CD4-positive, alpha-beta T cell treated with Interleukin-6 for 4 hours (primary cell): ENCODE measurements around the gene PCDHGA5.
A peak's percentile ranks its signal among the peaks of the same experiment; 100 is the strongest.
"Not testable (repeated sequence)": the region's sequence is repeated elsewhere in the genome, so short reads cannot be mapped to it uniquely, and the experiment has no call there.

Experiments
- DNase-seq: peaks from one replicate; pipeline ENCODE4 v3.0.0-alpha.2; 2020; ENCODE audit warnings: mixed read lengths

Gene PCDHGA5

DNA sequence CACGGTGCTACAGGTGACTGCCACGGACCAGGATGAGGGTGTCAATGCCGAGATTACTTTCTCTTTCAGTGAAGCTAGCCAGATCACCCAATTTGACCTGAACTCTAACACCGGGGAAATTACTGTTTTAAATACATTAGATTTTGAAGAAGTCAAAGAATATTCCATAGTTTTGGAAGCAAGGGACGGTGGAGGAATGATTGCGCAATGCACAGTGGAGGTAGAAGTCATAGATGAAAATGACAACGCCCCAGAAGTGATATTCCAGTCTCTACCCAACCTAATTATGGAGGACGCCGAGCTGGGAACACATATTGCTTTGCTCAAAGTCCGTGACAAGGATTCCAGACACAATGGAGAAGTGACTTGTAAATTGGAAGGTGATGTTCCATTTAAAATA is 24.7 kb downstream of the PCDHGA5 start:
- no peak for DNase-seq

DNA sequence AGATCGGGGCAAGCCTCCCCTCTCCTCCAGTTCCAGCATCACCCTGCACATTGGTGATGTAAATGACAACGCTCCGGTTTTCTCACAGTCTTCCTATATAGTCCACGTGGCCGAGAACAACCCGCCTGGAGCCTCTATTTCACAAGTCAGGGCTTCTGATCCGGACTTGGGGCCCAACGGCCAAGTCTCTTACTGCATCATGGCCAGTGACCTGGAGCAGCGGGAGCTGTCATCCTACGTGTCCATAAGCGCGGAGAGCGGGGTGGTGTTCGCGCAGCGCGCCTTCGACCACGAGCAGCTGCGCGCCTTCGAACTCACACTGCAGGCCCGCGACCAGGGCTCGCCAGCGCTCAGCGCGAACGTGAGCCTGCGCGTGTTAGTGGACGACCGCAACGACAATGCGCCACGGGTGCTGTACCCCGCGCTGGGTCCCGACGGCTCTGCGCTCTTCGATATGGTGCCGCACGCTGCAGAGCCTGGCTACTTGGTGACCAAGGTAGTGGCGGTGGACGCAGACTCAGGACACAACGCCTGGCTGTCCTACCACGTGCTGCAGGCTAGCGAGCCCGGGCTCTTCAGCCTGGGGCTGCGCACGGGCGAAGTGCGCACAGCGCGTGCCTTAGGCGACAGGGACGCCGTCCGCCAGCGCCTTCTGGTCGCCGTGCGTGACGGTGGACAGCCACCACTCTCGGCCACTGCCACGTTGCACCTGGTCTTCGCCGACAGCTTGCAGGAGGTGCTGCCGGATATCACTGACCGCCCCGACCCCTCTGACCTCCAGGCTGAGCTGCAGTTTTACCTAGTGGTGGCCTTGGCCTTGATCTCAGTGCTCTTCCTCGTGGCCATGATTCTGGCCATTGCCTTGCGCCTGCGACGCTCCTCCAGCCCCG is 25.4 kb downstream of the PCDHGA5 start:
- DNase-seq: no peak

DNA sequence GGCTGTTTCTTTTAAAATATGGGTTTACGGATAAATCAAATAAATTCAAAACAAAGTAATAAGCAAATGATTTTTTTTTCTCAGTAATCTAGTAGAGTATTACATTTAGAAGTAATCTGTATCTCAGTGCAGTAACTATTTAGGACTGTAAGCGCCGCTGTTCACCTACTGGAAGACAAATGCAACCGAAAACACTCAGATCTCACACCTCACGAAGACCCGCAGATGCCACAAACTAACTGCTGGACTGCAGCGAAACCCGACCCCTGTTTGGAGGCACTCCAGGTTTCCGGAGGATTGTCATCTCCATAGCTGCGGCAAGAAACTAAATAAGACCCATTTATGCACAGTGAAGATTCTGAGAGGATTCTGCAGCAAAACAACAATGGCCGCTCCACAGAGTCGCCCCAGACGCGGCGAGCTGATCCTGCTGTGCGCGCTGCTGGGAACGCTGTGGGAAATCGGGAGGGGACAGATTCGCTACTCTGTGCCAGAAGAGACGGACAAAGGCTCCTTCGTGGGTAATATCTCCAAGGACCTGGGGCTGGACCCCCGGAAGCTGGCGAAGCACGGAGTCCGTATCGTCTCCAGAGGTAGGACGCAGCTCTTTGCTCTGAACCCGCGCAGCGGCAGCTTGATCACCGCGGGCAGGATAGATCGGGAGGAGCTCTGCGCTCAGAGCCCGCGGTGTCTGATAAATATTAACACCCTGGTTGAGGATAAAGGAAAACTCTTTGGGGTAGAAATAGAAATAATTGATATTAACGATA is 28.7 kb downstream of the PCDHGA5 start, which contains the start of gene PCDHGA8:
TSS of gene PCDHGA8 (plus strand) at position 205 of the 770 bp plus-strand sequence. CDS start at position 386, 181 bp downstream.
- no peak for DNase-seq

DNA sequence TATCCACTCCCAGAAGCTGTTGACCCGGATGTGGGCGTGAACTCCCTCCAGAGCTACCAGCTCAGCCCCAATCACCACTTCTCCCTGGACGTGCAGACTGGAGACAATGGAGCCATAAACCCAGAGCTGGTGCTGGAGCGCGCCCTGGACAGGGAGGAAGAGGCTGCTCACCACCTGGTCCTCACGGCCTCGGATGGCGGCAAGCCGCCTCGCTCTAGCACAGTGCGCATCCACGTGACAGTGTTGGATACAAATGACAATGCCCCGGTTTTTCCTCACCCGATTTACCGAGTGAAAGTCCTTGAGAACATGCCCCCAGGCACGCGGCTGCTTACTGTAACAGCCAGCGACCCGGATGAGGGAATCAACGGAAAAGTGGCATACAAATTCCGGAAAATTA is 29.3 kb downstream of the PCDHGA5 start:
- DNase-seq: no peak

DNA sequence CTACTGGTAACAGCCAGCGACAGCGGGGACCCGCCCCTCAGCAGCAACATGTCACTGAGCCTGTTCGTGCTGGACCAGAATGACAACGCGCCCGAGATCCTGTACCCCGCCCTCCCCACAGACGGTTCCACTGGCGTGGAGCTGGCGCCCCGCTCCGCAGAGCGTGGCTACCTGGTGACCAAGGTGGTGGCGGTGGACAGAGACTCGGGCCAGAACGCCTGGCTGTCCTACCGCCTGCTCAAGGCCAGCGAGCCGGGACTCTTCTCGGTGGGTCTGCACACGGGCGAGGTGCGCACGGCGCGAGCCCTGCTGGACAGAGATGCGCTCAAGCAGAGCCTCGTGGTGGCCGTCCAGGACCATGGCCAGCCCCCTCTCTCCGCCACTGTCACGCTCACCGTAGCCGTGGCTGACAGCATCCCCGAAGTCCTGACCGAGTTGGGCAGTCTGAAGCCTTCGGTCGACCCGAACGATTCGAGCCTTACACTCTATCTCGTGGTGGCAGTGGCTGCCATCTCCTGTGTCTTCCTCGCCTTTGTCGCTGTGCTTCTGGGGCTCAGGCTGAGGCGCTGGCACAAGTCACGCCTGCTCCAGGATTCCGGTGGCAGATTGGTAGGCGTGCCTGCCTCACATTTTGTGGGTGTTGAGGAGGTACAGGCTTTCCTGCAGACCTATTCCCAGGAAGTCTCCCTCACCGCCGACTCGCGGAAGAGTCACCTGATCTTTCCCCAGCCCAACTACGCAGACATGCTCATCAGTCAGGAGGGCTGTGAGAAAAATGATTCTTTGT is 30.6 kb downstream of the PCDHGA5 start:
- DNase-seq: not testable (repeated sequence)

DNA sequence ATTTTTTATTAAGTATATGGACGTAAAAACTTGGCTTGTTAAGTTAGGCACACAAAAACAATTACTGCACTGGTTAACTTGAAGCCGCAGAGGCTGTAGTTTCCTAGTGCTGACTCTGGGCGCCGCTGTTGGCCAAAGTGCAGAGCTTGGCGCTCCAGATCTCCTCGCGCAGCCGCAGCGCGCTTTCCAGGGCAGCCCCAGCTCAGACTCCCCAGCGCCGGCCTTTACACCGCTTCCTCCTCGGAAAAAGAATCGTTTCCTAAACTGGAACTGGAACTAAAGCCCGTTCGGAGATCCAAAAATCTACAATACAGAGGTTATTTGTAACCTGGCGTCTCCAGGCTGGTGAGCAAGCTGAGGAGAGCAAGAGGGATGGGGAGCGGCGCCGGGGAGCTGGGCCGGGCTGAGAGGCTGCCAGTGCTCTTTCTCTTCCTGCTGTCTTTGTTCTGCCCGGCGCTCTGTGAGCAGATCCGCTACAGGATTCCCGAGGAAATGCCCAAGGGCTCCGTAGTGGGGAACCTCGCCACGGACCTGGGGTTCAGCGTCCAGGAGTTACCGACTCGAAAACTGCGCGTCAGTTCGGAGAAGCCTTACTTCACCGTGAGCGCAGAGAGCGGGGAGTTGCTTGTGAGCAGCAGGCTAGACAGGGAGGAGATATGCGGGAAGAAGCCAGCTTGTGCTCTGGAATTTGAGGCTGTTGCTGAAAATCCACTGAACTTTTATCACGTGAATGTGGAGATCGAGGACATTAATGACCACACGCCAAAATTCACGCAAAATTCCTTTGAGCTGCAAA is 34.0 kb downstream of the PCDHGA5 start, which contains the start of gene PCDHGB5:
TSS of gene PCDHGB5 (plus strand) at position 192 of the 796 bp plus-strand sequence. CDS start at position 373, 181 bp downstream.
- DNase-seq: peak; percentile 46

DNA sequence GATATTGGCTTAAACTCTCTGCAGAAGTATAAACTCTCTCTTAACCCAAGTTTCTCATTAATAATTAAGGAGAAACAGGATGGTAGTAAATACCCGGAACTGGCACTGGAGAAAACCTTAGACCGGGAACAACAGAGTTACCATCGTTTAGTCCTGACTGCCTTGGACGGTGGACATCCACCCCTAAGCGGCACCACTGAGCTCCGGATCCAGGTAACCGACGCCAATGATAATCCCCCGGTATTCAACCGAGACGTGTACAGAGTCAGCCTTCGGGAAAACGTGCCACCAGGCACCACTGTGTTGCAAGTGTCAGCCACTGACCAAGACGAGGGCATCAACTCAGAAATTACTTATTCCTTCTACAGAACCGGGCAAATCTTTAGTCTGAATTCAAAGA is 34.6 kb downstream of the PCDHGA5 start:
- no peak for DNase-seq

DNA sequence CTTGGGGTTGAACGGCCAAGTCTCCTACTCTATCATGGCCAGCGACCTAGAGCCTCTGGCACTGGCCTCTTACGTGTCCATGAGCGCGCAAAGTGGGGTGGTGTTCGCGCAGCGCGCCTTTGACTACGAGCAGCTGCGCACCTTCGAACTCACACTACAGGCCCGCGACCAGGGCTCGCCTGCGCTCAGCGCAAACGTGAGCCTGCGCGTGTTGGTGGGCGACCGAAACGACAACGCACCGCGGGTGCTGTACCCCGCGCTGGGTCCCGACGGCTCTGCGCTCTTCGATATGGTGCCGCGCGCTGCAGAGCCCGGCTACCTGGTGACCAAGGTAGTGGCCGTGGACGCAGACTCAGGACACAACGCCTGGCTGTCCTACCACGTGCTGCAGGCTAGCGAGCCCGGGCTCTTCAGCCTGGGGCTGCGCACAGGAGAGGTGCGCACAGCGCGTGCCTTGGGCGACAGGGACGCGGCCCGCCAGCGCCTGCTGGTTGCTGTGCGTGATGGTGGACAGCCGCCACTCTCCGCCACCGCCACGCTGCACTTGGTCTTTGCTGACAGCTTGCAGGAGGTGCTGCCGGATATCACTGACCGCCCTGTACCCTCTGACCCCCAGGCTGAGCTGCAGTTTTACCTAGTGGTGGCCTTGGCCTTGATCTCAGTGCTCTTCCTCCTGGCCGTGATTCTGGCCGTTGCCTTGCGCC is 35.7 kb downstream of the PCDHGA5 start:
- no peak for DNase-seq

DNA sequence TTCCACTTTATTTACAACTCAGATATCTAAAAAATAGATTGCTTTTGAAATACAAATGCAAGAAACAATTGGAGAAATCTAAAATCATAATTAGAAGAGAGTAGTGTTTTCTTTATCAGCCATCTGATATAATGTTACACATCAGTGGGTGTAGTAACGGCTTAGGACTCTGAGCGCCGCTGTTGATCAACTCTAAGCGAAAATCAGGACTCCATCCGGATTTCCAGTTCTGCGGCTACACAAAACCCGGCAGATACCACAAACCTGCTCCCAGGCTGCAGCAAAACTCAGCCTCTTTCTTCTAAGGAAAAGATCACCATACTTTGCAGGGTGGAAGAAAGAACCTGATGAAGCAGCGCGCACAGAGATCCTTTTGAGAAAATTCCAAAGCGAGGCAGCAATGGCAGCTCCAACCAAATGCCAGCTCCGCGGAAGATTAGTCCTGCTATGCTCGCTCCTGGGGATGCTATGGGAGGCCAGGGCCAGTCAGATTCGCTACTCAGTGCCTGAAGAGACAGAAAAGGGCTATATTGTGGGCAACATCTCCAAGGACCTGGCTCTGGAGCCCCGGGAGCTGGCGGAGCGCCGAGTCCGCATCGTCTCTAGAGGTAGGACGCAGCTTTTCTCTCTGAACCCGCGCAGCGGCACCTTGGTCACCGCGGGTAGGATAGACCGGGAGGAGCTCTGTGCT is 38.7 kb downstream of the PCDHGA5 start, which contains the start of gene PCDHGA9:
TSS of gene PCDHGA9 (plus strand) at position 226 of the 691 bp plus-strand sequence. CDS start at position 401, 175 bp downstream.
- DNase-seq: no peak

DNA sequence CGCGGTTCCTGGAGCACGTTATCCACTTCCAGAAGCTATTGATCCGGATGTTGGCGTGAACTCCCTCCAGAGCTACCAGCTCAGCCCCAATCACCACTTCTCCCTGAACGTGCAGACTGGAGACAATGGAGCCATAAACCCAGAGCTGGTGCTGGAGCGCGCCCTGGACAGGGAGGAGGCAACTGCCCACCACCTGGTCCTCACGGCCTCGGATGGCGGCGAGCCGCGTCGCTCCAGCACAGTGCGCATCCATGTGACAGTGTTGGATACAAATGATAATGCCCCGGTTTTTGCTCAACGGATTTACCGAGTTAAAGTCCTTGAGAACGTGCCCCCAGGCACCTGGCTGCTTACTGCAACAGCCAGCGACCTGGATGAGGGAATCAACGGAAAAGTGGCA is 39.4 kb downstream of the PCDHGA5 start:
- no peak for DNase-seq

DNA sequence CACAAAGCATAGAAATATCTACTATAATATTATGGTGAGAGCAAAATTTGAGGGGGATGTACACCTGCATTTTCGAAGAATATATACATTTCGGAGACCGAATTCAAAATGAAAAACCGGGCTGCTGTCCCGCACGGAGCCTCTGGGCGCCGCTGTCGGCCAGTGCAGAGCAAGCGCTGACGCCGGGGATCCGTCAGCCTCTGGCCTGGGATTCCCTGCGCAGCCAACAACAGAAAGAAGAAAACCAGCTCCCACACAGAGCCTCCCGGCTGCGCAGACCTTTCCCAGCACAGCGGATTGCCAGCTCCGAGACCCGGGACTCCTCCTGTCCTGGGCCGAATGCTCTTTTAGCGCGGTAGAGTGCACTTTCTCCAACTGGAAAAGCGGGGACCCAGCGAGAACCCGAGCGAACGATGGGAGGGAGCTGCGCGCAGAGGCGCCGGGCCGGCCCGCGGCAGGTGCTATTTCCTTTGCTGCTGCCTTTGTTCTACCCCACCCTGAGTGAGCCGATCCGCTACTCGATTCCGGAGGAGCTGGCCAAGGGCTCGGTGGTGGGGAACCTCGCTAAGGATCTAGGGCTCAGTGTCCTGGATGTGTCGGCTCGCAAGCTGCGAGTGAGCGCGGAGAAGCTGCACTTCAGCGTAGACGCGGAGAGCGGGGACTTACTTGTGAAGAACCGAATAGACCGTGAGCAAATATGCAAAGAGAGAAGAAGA is 44.0 kb downstream of the PCDHGA5 start, which contains the start of gene PCDHGB6:
TSS of gene PCDHGB6 (plus strand) at position 232 of the 716 bp plus-strand sequence. CDS start at position 414, 182 bp downstream.
- DNase-seq: peak; percentile 40

DNA sequence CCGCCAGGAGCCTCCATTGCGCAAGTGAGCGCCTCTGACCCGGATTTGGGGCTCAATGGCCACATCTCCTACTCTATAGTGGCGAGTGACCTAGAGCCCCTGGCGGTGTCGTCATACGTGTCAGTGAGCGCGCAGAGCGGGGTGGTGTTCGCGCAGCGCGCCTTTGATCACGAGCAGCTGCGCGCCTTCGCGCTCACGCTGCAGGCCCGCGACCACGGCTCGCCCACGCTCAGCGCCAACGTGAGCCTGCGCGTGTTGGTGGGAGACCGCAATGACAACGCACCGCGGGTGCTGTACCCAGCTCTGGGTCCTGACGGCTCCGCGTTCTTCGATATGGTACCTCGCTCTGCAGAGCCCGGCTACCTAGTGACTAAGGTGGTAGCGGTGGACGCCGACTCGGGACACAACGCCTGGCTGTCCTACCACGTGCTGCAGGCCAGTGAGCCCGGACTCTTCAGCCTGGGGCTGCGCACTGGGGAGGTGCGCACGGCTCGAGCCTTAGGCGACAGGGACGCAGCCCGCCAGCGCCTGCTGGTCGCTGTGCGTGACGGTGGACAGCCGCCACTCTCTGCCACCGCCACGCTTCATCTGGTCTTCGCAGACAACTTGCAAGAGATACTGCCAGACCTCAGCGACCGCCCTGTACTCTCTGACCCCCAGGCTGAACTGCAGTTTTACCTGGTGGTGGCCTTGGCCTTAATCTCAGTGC is 45.8 kb downstream of the PCDHGA5 start:
- no peak for DNase-seq

DNA sequence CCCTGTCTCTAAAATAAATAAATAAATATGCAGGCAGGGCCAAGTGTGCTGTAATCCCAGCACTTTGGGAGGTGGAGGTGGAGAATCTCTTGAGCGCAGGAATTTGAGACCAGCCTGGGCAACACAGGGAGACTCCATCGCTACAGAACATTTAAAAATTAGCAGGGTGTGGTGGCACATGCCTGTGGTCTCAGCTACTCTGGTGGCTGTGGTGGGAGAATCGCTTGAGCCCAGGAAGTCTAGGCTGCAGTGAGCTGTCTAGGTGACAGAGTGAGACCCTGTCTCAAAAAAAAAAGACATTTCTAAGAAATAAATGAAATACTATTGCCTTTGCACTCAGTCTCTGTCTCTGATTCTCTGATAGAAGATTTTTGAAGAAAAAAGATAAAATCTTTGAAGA is 47.6 kb downstream of the PCDHGA5 start:
- DNase-seq: no peak

DNA sequence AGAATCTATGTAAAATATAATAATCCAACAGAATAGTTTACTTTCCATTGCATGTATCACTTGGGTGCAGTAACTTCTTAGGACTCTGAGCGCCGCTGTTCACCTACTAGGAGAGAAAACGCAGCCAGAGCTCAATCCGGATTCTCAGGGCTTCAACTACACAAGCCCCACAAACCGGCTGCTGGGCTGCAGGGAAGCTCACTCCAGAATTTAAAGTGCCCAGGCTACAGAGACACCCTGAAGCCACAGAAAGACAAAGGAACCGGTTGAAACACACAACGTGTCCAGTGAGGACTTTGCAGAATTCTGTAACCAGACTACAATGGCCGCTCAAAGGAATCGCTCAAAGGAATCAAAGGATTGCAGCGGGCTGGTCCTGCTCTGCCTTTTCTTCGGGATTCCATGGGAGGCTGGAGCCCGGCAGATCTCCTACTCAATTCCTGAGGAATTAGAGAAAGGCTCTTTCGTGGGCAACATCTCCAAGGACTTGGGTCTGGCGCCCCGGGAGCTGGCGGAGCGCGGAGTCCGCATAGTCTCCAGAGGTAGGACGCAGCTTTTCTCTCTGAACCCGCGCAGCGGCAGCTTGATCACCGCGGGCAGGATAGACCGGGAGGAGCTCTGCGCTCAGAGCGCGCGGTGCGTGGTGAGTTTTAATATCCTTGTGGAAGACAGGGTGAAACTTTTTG is 49.0 kb downstream of the PCDHGA5 start, which contains the start of gene PCDHGA10:
TSS of gene PCDHGA10 (plus strand) at position 134 of the 686 bp plus-strand sequence. CDS start at position 323, 189 bp downstream.
- DNase-seq: peak; percentile 60

DNA sequence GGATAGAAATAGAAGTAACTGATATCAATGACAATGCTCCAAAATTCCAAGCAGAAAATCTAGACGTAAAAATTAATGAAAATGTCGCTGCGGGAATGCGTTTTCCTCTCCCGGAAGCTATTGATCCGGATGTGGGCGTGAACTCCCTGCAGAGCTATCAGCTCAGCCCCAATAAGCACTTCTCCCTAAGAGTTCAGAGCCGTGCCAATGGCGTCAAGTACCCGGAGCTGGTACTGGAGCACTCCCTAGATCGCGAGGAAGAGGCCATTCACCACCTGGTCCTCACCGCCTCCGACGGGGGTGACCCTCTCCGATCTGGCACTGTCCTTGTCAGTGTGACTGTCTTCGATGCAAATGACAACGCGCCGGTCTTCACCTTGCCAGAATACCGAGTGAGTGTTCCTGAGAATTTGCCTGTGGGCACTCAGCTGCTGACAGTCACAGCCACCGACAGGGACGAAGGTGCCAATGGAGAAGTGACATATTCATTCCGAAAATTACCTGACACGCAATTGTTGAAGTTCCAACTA is 49.6 kb downstream of the PCDHGA5 start:
- DNase-seq: no peak

DNA sequence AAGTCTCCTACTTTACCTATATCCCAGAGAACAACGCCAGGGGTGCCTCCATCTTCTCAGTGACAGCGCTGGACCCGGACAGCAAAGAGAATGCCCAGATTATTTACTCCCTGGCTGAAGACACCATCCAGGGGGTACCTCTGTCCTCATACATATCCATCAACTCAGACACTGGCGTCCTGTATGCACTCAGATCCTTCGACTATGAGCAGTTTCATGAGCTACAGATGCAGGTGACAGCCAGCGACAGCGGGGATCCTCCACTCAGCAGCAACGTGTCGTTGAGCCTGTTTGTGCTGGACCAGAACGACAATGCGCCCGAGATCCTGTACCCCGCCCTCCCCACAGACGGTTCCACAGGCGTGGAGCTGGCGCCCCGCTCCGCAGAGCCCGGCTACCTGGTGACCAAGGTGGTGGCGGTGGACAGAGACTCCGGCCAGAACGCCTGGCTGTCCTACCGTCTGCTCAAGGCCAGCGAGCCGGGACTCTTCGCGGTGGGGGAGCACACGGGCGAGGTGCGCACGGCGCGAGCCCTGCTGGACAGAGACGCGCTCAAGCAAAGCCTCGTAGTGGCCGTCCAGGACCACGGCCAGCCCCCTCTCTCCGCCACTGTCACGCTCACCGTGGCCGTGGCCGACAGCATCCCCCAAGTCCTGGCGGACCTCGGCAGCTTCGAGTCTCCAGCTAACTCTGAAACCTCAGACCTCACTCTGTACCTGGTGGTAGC is 50.7 kb downstream of the PCDHGA5 start:
- not testable (repeated sequence) for DNase-seq

DNA sequence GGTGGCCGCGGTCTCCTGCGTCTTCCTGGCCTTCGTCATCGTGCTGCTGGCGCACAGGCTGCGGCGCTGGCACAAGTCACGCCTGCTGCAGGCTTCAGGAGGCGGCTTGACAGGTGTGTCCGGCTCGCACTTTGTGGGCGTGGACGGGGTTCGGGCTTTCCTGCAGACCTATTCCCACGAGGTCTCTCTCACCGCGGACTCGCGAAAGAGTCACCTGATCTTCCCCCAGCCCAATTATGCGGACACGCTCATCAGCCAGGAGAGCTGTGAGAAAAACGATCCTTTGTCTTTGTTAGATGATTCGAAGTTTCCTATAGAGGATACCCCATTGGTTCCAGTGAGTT is 51.3 kb downstream of the PCDHGA5 start:
- DNase-seq: not testable (repeated sequence)
